ENCODE results near the gene SLC5A10. TPM values are rescaled to one million over a fixed set of nuclear protein-coding genes. Genes with fewer than 3 reads are reported as not detected.

Gene SLC5A10
- total and polyA plus RNA-seq, 4 donors: 0.05 to 0.23 (median 0.15) TPM

GRCh38 chr17:19012171-19013080 is 60.5 kb downstream of the SLC5A10 start:
- no peak overlapping the region for H3K27ac ChIP-seq (ENCODE audit: low read depth in 1 of 2, low read length in 2 of 2)
- H3K4me1 ChIP-seq (ENCODE audit: control insufficient read depth in 4 of 4, insufficient read depth in 4 of 4, low read length in 3 of 4): peaks cover 0 to 5% (median 1%) of the 10 kb centered on the region in 4 donors
- 95% methylated on average over 22 of the region's 22 CpGs for whole genome bisulfite sequencing
- no peaks in the 10 kb centered on the region for H3K9me3 ChIP-seq (ENCODE audit: control insufficient read depth in 4 of 4, low read length in 3 of 4)
- no peaks in the 10 kb centered on the region for H3K27me3 ChIP-seq (ENCODE audit: control insufficient read depth in 4 of 4, insufficient read depth in 4 of 4, low read length in 3 of 4)
- TF ChIP-seq TAF1 (conservative IDR thresholded peaks at IDR 0.05) (no peak), ATF3 (IDR thresholded peaks at IDR 0.05) (no peak), EGR1 (IDR thresholded peaks at IDR 0.05; ENCODE audit: low read depth in 2 of 2) (no peak), ZBTB33 (IDR thresholded peaks at IDR 0.05) (no peak)
- TF ChIP-seq, protein P1, sequence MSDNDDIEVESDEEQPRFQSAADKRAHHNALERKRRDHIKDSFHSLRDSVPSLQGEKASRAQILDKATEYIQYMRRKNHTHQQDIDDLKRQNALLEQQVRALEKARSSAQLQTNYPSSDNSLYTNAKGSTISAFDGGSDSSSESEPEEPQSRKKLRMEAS (IDR thresholded peaks at IDR 0.05): no peak
- TF ChIP-seq, protein P2, sequence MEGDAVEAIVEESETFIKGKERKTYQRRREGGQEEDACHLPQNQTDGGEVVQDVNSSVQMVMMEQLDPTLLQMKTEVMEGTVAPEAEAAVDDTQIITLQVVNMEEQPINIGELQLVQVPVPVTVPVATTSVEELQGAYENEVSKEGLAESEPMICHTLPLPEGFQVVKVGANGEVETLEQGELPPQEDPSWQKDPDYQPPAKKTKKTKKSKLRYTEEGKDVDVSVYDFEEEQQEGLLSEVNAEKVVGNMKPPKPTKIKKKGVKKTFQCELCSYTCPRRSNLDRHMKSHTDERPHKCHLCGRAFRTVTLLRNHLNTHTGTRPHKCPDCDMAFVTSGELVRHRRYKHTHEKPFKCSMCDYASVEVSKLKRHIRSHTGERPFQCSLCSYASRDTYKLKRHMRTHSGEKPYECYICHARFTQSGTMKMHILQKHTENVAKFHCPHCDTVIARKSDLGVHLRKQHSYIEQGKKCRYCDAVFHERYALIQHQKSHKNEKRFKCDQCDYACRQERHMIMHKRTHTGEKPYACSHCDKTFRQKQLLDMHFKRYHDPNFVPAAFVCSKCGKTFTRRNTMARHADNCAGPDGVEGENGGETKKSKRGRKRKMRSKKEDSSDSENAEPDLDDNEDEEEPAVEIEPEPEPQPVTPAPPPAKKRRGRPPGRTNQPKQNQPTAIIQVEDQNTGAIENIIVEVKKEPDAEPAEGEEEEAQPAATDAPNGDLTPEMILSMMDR (IDR thresholded peaks at IDR 0.05; ENCODE audit: low read depth, low read length, missing input control): no peak
- H3K9ac ChIP-seq (ENCODE audit: low read depth in 1 of 2, low read length in 2 of 2): no peak overlapping the region
- no peaks in the 10 kb centered on the region for H3K36me3 ChIP-seq (ENCODE audit: control insufficient read depth in 4 of 4, insufficient read depth in 3 of 4, low read depth in 1 of 4, low read length in 3 of 4)
- no peak overlapping the region for H3K4me3 ChIP-seq (ENCODE audit: low read depth in 1 of 3, low read length in 3 of 3)
- no peak for DNase-seq (ENCODE audit: low spot score)

- no peak for DNase-seq (ENCODE audit: low spot score)
- no peaks in the 10 kb centered on the region for H3K27me3 ChIP-seq (ENCODE audit: control insufficient read depth in 4 of 4, insufficient read depth in 4 of 4, low read length in 3 of 4)
- H3K4me3 ChIP-seq (ENCODE audit: low read depth in 1 of 3, low read length in 3 of 3): no peak overlapping the region
- 98% methylated on average over 12 of the region's 12 CpGs for WGBS
- TF ChIP-seq GABPA (IDR thresholded peaks at IDR 0.05 in 1 of 2, conservative IDR thresholded peaks at IDR 0.05 in 1 of 2) (no peak), YY1 (IDR thresholded peaks at IDR 0.05) (no peak), TAF1 (conservative IDR thresholded peaks at IDR 0.05) (no peak), RXRA (IDR thresholded peaks at IDR 0.05) (no peak), FOXA2 (IDR thresholded peaks at IDR 0.05) (no peak), SP1 (IDR thresholded peaks at IDR 0.05) (no peak), HNF4A (conservative IDR thresholded peaks at IDR 0.05) (no peak), NR2F2 (IDR thresholded peaks at IDR 0.05) (no peak), EGR1 (IDR thresholded peaks at IDR 0.05; ENCODE audit: low read depth in 2 of 2) (no peak)
- TF ChIP-seq, protein P1 (IDR thresholded peaks at IDR 0.05): no peak
- peaks cover 0 to 5% (median 1%) of the 10 kb centered on the region in 4 donors for H3K4me1 ChIP-seq (ENCODE audit: control insufficient read depth in 4 of 4, insufficient read depth in 4 of 4, low read length in 3 of 4)
- H3K27ac ChIP-seq (ENCODE audit: low read depth in 1 of 2, low read length in 2 of 2): no peak overlapping the region
- no peaks in the 10 kb centered on the region for H3K36me3 ChIP-seq (ENCODE audit: control insufficient read depth in 4 of 4, insufficient read depth in 3 of 4, low read depth in 1 of 4, low read length in 3 of 4)
- no peak overlapping the region for H3K9ac ChIP-seq (ENCODE audit: low read depth in 1 of 2, low read length in 2 of 2)
- no peaks in the 10 kb centered on the region for H3K9me3 ChIP-seq (ENCODE audit: control insufficient read depth in 4 of 4, low read length in 3 of 4)
Observed at GRCh38 chr17:19013226-19013625, 61.3 kb downstream of the SLC5A10 start.

All from liver (tissue), 9 donors.